NCI-H1694 (cell line): ENCODE measurements around the gene LPCAT2.

Experiments used
- DNase-seq: peaks from one replicate; lab custom pipeline; 2025; lab: John Stamatoyannopoulos, UW

Gene LPCAT2

GRCh38 chr16:55555436-55555835 is 46.6 kb downstream of the LPCAT2 start:
- DNase-seq: no peak

DNA sequence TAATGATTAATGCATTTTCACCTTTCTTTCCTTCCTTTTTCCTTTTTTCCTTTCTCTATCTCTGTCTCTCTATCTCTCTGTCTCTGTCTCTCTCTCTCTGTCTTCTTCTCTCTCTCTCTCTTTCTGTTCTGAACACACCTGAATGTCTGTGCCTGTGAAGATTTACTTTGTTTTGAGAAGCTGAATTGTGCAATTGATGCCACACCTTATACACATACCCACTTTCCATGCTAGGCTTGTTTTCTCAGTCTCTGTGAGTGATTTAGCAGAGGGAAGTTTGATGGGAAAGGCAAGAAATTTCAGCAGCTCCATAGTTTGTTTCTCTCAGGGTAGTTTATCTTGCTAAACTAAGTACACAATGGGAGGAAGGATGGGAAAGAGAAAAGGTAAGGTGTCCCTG is 48.3 kb downstream of the LPCAT2 start:
- no peak for DNase-seq

GRCh38 chr16:55559233-55559632 is 50.4 kb downstream of the LPCAT2 start:
- no peak for DNase-seq

GRCh38 chr16:55559933-55560516 is 51.2 kb downstream of the LPCAT2 start:
- no peak for DNase-seq

GRCh38 chr16:55561319-55561848 is 52.5 kb downstream of the LPCAT2 start:
- no peak for DNase-seq

DNA sequence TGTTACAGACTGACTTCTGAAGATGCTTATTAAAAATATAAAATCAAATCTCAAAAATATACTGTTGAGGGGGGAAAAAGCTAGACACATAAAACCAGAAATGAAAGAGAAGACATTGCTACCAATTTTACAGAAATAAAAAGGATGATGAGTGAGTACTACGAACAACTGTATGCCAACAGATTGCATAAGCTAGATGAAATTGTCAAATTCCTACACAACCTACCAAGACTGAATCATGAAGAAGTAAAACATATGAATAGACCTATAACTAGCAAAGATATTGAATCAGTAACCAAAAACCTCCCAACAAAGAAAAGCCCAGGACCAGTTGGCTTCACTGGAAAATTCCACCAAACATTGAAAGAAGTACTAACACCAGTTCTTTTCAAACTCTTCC is 54.1 kb downstream of the LPCAT2 start:
- no peak for DNase-seq

DNA sequence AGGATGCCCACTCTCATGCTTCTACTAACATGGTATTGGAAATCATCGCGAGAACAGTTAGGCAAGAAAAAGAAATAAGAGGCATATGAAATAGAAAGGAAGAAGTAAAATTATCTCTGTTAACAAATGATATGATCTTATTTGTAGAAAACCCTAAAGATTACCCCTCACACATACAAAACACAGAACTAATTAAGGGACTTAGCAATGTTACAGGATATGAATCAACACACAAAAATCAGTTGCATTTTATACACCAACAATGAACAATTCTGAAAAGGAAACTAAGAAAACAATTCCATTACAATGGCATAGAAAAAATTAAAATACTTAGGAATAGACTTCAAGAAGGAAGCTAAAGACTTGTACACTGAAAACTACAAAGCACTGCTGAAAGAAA is 54.9 kb downstream of the LPCAT2 start:
- no peak for DNase-seq

- DNase-seq: no peak
Observed at GRCh38 chr16:55565086-55565485, 56.2 kb downstream of the LPCAT2 start.

DNA sequence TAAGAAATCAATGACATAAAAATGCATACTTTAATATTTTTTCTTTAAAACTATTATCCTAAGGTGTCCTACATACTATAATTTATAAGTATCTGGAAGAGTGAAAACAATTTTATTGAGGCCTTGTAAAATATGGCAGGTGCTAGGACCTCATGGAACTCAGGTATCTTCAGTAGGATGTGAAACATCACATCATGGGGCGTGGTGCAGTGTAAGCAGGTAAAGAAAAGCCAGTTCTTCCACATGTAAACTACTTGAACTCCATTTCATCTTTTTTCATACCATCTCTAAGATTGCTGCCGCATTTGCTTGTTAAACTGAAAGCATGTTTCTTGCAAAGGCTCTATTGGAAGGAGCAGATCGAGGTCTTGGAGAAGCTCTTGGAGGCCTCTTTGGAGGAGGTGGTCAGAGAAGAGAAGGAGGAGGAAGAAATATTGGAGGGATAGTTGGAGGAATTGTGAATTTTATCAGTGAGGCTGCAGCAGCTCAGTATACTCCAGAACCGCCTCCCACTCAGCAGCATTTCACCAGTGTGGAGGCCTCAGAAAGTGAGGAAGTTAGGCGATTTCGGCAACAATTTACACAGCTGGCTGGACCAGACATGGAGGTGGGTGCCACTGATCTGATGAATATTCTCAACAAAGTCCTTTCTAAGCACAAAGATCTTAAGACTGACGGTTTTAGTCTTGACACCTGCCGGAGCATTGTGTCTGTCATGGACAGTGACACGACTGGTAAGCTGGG is 57.7 kb downstream of the LPCAT2 start, which contains the start of gene CAPNS2:
TSS of gene CAPNS2 (plus strand) at position 253 of the 744 bp plus-strand sequence. CDS start at position 326, 73 bp downstream.
- no peak for DNase-seq

- no peak for DNase-seq
Observed at GRCh38 chr16:55567382-55567781, 58.5 kb downstream of the LPCAT2 start.

DNA sequence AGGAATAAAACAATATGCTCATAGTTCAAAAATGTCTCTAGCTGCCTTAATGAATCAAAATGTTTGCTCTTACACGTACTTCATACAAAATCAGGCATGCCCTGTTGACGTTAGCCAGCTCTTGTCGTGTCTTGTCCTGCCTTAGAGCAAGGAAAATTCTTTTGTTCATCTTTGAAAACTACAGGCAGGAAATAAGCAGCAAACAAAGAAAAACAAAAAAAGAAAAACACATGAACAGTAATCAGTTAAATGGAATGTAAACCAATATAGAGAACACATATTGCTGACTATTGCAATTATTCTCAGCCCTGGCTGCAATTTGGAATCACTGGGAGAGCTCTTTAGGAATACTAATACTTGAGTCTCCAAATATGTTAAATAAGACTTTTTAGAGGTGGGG is 59.3 kb downstream of the LPCAT2 start:
- no peak for DNase-seq

DNA sequence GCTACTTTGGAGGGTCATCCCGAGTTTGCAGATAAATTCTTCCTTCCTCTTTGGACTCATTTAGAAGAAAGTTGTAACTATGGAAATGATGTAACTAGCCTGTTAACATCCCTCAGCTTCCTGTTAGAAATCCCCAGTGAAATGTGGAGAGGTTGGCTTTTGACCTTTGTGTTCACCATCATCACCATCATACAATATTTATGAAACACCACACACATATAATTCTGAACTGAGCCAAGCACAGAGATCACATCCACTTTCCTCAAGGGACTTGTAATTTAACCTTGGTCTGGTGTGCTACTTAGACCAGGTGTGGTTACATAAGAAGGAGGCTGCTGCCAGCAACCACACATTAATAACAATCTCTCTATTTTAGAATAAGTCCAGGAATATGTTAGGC is 60.2 kb downstream of the LPCAT2 start:
- no peak for DNase-seq

DNA sequence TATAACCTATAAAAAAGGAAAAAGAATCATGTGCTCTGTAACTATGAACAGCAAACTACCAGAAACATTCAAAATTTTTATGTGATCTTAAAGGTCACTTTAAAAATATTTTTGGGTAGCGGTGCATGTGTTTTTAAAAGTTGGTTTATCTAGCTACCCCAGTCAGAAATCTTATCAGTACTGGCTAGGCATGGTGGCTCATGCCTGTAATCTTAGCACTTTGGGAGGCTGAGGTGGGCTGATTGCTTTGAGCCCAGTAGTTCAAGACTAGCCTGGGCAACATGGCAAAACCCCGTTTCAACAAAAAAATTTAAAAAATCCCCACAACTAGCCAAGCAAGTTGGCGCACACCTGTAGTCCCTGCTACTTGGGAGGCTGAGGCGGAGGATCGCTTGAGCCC is 61.3 kb downstream of the LPCAT2 start:
- no peak for DNase-seq

- no peak for DNase-seq
Observed at GRCh38 chr16:55571191-55571897, 62.5 kb downstream of the LPCAT2 start.

DNA sequence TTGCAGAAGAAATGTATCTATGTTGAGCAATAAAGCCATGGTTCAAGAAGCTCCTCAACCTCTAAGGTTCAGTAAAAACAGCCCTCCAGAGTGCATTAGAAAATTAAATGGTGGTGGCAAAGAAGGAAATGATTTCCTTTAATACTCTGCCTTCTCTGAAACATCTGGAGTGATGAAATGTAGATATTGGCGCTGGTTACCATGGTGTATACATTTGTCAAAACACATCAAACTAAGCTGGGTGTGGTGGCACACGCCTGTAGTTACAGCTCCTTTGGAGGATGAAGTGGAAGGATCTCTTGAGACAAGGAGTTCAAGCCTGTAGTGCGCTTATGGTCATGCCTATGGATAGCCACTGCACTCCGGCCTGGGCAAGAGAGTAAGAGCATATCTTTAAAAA is 63.6 kb downstream of the LPCAT2 start:
- DNase-seq: no peak

GRCh38 chr16:55574811-55575210 is 65.9 kb downstream of the LPCAT2 start:
- DNase-seq: no peak

DNA sequence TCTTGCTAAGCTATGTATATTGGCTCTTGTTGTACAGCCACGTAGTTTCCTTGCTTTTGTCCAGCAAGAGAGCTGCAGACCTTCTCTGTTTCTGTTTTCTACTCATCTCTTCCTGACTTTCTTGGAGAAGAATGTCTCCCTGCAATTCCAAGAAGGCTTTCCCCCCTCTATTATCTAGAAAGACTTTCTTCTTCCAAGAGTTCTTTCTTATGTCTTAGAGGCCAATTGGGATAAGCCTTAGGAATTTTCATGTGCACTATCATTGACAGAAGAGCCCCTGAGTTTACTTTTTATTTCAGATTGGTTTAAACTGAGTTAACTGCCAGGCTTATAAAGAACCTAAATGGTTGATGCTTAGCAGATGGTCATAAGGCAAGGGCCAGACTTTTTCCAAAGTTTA is 66.6 kb downstream of the LPCAT2 start:
- no peak for DNase-seq

DNA sequence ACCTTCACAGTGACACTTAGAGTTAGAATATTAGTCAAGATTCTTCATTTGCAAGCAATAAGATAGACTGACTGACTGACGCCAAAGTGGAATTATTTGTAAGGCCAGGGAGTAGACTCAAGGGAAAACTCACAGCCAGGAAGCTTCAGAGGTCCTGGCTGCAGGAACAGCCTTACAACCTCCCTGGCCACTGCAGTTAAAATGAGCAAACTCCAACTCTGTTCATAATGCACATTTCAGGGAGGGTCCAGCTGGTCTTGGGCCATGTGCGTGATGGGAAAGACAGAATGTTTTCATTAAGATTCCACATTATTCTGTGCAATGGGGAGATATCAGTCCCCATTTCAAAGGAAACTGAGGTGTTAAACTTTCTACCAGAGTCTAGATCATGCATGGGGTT is 67.5 kb downstream of the LPCAT2 start:
- no peak for DNase-seq

DNA sequence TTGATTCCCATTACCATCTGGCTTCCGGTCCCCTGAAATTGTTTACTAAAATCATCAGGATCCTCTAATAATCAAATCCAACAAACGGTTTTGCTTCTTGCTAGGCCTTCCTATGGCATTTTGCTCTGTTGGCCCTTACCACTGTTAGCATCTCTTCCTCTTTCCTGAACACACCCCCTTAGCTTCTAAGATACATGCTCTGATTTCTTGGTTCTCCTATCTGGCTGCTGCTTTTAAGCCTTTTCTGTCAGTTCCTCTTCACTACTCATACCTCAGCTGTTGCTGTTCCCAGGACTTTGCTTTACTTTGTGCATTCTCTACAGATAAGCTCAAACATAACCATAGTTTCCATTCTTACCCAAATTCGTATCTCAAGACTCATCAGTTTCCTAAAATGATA is 69.0 kb downstream of the LPCAT2 start:
- no peak for DNase-seq

- no peak for DNase-seq
Observed at GRCh38 chr16:55585631-55586030, 76.8 kb downstream of the LPCAT2 start.

DNA sequence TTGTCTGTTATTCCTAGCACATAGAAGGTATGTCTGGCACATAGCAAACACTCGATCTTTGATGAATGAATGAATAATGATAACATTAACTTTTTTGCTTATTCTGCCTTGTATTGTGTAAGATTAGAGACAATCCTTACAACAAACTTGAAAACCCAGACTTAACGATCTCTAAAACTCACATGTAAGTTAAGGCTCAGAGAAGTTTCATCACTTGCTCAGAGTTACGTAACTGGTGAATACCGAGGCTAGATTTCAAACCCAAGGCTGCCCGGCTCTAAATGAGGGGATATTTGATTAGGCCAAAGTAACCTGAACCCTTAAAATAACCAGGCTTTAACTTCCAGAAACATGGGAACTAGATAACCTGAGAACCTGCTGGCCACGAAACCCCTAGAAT is 79.9 kb downstream of the LPCAT2 start:
- no peak for DNase-seq

GRCh38 chr16:55592306-55592705 is 83.4 kb downstream of the LPCAT2 start:
- DNase-seq: no peak

- no peak for DNase-seq
Observed at GRCh38 chr16:55597928-55598327, 89.1 kb downstream of the LPCAT2 start.
